ENCODE results near the gene LARGE1.

GRCh38 chr22:33875316-33875715 lies 45.0 kb downstream of the LARGE1 start:
- TF ChIP-seq POLR2AphosphoS5 (IDR thresholded peaks at IDR 0.05; ENCODE audit: low read depth, low read length), result no peak
- no peak for TF ChIP-seq CTCF (IDR thresholded peaks at IDR 0.05)
- TF ChIP-seq SIN3A (IDR thresholded peaks at IDR 0.05; ENCODE audit: borderline replicate concordance, insufficient read depth, low read depth, low read length), result no peak
- TF ChIP-seq REST (IDR thresholded peaks at IDR 0.05; ENCODE audit: insufficient read depth in 1 of 2, low read depth in 2 of 2, low read length in 1 of 2), result no peak

All from Panc1 (cell line).